IPS-NIHi11 (cell line): Measurements from ENCODE around the gene TSPAN31.

Source experiments
- DNase-seq: peaks from one replicate; pipeline ENCODE4 v3.0.0; 2012; ENCODE audit warnings: mixed read lengths, low spot score

The TSPAN31 gene

GRCh38 chr12:57722716-57723629, 21.9 kb upstream of the TSPAN31 start:
- DNase-seq, result no peak

GRCh38 chr12:57723630-57723962, 21.2 kb upstream of the TSPAN31 start:
- no peak for DNase-seq

GRCh38 chr12:57724003-57724935, 20.6 kb upstream of the TSPAN31 start:
- no peak for DNase-seq

GRCh38 chr12:57724936-57725740, 19.7 kb upstream of the TSPAN31 start:
- DNase-seq, result no peak

GRCh38 chr12:57725851-57726150, 19.0 kb upstream of the TSPAN31 start:
- no peak for DNase-seq

GRCh38 chr12:57726151-57726883, 18.5 kb upstream of the TSPAN31 start:
- peak; percentile 99 for DNase-seq

GRCh38 chr12:57726884-57727757, 17.7 kb upstream of the TSPAN31 start:
- DNase-seq, result peak; percentile 59

- peak; percentile 85 for DNase-seq
Observed at GRCh38 chr12:57727758-57728395, 17.0 kb upstream of the TSPAN31 start.

- no peak for DNase-seq
Observed at GRCh38 chr12:57729321-57729844, 15.5 kb upstream of the TSPAN31 start.

GRCh38 chr12:57730336-57731067, 14.3 kb upstream of the TSPAN31 start:
- DNase-seq, result no peak

GRCh38 chr12:57731411-57732080, 13.3 kb upstream of the TSPAN31 start:
- no peak for DNase-seq

- no peak for DNase-seq
Observed at GRCh38 chr12:57732270-57732669, 12.6 kb upstream of the TSPAN31 start.

GRCh38 chr12:57732726-57733593, 11.9 kb upstream of the TSPAN31 start:
- DNase-seq, result no peak

GRCh38 chr12:57733928-57734327, 10.9 kb upstream of the TSPAN31 start:
- DNase-seq, result no peak

- DNase-seq, result no peak
Observed at GRCh38 chr12:57734591-57734990, 10.2 kb upstream of the TSPAN31 start.

- peak; percentile 33 for DNase-seq
Observed at GRCh38 chr12:57735198-57735855, 9.5 kb upstream of the TSPAN31 start.
